Right atrium auricular region (tissue), 2 donors: ENCODE data around the gene SND1. TPM values are rescaled to one million over a fixed set of nuclear protein-coding genes. Genes with fewer than 3 reads are reported as not detected.

Experiments
- DNase-seq: peaks from one replicate; pipeline ENCODE4 v3.0.0-alpha.2; 2019; ENCODE audit warnings: low spot score
- H3K27ac ChIP-seq, 2 donors: fragments of 200-600 bp; sonication (generic); 1 replicate in 1 of 2; 2 replicates in 1 of 2; pipeline ENCODE4 v1.5.1; 2016 to 2019
- H3K27me3 ChIP-seq, 2 donors: fragments of 200-600 bp; sonication (generic); one replicate each; pipeline versions ENCODE4 v1.5.1 to v1.6.0; 2017 to 2019
- H3K36me3 ChIP-seq: fragments of 200-600 bp; sonication (generic); one replicate; pipeline ENCODE4 v1.5.1; 2016
- H3K4me1 ChIP-seq, 2 donors: fragments of 200-600 bp; sonication (generic); one replicate each; pipeline versions ENCODE4 v1.5.1 to v1.6.0; 2017 to 2019
- H3K4me3 ChIP-seq, 2 donors: fragments of 200-600 bp; sonication (generic); 1 replicate in 1 of 2; 2 replicates in 1 of 2; pipeline ENCODE4 v1.5.1; 2017 to 2019; ENCODE audit warnings: mild to moderate bottlenecking in 1 of 2, moderate library complexity in 1 of 2
- H3K9me3 ChIP-seq, 2 donors: fragments of 200-600 bp; sonication (generic); one replicate each; pipeline ENCODE4 v1.5.1; 2019
- total RNA-seq, 2 donors: library from RNA; depleted of rRNA; stranded (reverse); fragments of >200 nt; gene quantifications; one replicate each; pipeline ENCODE4 v1.1.0, GENCODE V29; 2016
- TF ChIP-seq, protein P1 (sequence below), 2 donors: fragments of 200-600 bp; sonication (generic); IDR thresholded peaks; one replicate each; pipeline ENCODE4 v1.5.1; 2019; ENCODE audit warnings: antibody characterized with exemption in 2 of 2

The SND1 gene
- total RNA-seq, 2 donors from 2014 or later = 69.4 to 77.6 TPM

DNA sequence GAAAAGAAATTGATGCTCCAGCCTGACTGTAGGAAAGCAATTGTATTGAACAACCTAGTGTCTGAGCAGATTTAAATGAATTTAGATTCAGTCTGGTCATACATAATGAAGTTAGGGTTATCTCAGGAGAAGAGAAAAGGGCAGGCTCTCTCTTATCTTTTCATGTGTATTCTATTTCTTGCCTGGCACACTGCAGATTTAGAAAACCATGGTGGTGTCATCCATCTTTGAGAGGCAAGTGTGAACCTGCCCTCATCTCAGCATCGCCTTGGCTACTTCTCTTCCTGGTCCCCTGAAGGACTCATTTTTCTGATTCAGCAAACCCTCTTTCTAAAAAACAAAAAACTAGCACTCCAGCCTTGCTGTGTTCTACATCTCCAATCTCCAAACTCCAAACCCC, 241.6 kb downstream of the SND1 start:
- H3K27me3 ChIP-seq = no peaks in the 10 kb centered on the region

DNA sequence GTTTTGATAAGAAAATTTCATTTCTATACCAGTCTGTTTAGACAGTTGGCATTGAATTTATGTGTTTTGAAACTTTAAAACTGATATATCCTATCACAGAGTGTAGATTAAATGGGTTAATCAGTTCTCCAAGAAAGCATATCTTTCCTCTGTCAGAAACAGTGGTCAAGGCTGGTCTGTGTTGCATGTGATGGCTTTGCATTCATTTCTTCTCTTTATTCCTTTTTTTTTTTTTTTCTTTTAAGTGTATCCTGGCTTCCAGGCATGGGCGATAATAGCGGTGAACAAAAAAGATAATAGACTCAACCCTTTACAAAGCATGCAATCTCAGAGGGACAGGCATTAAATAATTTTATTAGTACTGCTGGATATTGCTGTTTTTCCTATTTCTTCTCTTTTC, 242.6 kb downstream of the SND1 start:
- H3K27me3 ChIP-seq = no peaks in the 10 kb centered on the region
- H3K4me1 ChIP-seq = peaks cover 0 to 24% of the 10 kb centered on the region in 2 donors
- no peak for DNase-seq
- no peak overlapping the region for H3K27ac ChIP-seq
- H3K4me3 ChIP-seq = no peak overlapping the region
- TF ChIP-seq, protein P1, sequence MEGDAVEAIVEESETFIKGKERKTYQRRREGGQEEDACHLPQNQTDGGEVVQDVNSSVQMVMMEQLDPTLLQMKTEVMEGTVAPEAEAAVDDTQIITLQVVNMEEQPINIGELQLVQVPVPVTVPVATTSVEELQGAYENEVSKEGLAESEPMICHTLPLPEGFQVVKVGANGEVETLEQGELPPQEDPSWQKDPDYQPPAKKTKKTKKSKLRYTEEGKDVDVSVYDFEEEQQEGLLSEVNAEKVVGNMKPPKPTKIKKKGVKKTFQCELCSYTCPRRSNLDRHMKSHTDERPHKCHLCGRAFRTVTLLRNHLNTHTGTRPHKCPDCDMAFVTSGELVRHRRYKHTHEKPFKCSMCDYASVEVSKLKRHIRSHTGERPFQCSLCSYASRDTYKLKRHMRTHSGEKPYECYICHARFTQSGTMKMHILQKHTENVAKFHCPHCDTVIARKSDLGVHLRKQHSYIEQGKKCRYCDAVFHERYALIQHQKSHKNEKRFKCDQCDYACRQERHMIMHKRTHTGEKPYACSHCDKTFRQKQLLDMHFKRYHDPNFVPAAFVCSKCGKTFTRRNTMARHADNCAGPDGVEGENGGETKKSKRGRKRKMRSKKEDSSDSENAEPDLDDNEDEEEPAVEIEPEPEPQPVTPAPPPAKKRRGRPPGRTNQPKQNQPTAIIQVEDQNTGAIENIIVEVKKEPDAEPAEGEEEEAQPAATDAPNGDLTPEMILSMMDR (IDR thresholded peaks at IDR 0.05) = no peak
- no peaks in the 10 kb centered on the region for H3K36me3 ChIP-seq
- no peaks in the 10 kb centered on the region for H3K9me3 ChIP-seq

More for the DNA sequence above, 241.6 kb downstream of the SND1 start:
- H3K4me3 ChIP-seq = no peak overlapping the region
- no peaks in the 10 kb centered on the region for H3K9me3 ChIP-seq
- no peak for DNase-seq
- H3K36me3 ChIP-seq = no peaks in the 10 kb centered on the region
- no peak overlapping the region for H3K27ac ChIP-seq
- TF ChIP-seq, protein P1 (IDR thresholded peaks at IDR 0.05) = no peak
- H3K4me1 ChIP-seq = peaks cover 0 to 34% of the 10 kb centered on the region in 2 donors

GRCh38 chr7:127895360-127895759, 243.4 kb downstream of the SND1 start:
- no peak for DNase-seq
- H3K36me3 ChIP-seq = no peaks in the 10 kb centered on the region
- H3K4me1 ChIP-seq = peaks cover 0 to 25% of the 10 kb centered on the region in 2 donors
- no peak overlapping the region for H3K27ac ChIP-seq
- H3K4me3 ChIP-seq = no peak overlapping the region
- TF ChIP-seq, protein P1 (IDR thresholded peaks at IDR 0.05) = no peak
- H3K9me3 ChIP-seq = no peaks in the 10 kb centered on the region
- no peaks in the 10 kb centered on the region for H3K27me3 ChIP-seq

GRCh38 chr7:127895814-127896280, 243.9 kb downstream of the SND1 start:
- H3K4me3 ChIP-seq = no peak overlapping the region
- no peak for DNase-seq
- no peaks in the 10 kb centered on the region for H3K9me3 ChIP-seq
- no peak overlapping the region for H3K27ac ChIP-seq
- TF ChIP-seq, protein P1 (IDR thresholded peaks at IDR 0.05) = no peak
- no peaks in the 10 kb centered on the region for H3K36me3 ChIP-seq
- no peaks in the 10 kb centered on the region for H3K27me3 ChIP-seq
- H3K4me1 ChIP-seq = peaks cover 0 to 27% of the 10 kb centered on the region in 2 donors

DNA sequence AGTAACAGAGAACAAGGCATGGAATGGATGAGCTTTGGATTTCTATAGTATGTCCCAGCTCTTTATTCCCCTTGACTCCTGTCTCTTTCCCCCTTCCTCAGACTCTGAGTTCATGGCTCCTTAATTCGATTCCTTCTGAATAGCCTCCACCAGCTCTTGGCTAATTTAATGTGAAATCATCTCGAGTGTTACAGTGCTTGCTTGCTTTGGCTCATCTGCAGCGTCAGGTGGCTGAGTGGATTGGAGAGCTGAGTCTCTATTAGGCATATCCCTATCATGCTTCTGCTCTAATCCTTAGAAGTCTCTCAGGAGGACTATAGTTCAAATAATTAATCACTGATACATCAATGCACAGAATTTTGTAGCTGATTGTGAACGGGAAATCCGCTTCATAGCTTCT, 244.7 kb downstream of the SND1 start:
- TF ChIP-seq, protein P1 (IDR thresholded peaks at IDR 0.05) = no peak
- Histone ChIP-seq H3K36me3 (no peaks in the 10 kb centered on the region), H3K9me3 (no peaks in the 10 kb centered on the region), H3K4me3 (no peak overlapping the region), H3K4me1 (peaks cover 0 to 29% of the 10 kb centered on the region in 2 donors), H3K27me3 (no peaks in the 10 kb centered on the region), H3K27ac (no peak overlapping the region)
- DNase-seq = no peak
